ENCODE data around the gene STOM.

Gene STOM

GRCh38 chr9:121316852-121317373 is 53.1 kb downstream of the STOM start:
- no peak for DNase-seq (ENCODE audit: low read depth)
- H3K4me3 ChIP-seq (ENCODE audit: low read depth, low read length) = no peak overlapping the region
- TF ChIP-seq CTCF (IDR thresholded peaks at IDR 0.05; ENCODE audit: control insufficient read depth, extremely low read depth, insufficient read depth) = no peak

- TF ChIP-seq CTCF (IDR thresholded peaks at IDR 0.05; ENCODE audit: control insufficient read depth, extremely low read depth, insufficient read depth) = no peak
Measured at GRCh38 chr9:121316378-121316777, 53.7 kb downstream of the STOM start.

GRCh38 chr9:121313458-121314152 is 56.4 kb downstream of the STOM start:
- H3K4me3 ChIP-seq (ENCODE audit: low read depth, low read length) = no peak overlapping the region
- no peak for DNase-seq (ENCODE audit: low read depth)
- no peak for TF ChIP-seq CTCF (IDR thresholded peaks at IDR 0.05; ENCODE audit: control insufficient read depth, extremely low read depth, insufficient read depth)

More at GRCh38 chr9:121316378-121316777, 53.7 kb downstream of the STOM start:
- H3K4me3 ChIP-seq (ENCODE audit: low read depth, low read length) = no peak overlapping the region
- DNase-seq (ENCODE audit: low read depth) = no peak

GRCh38 chr9:121312169-121312568 is 57.9 kb downstream of the STOM start:
- DNase-seq (ENCODE audit: low read depth) = no peak
- H3K4me3 ChIP-seq (ENCODE audit: low read depth, low read length) = no peak overlapping the region
- TF ChIP-seq CTCF (IDR thresholded peaks at IDR 0.05; ENCODE audit: control insufficient read depth, extremely low read depth, insufficient read depth) = no peak

GRCh38 chr9:121310571-121310970 is 59.5 kb downstream of the STOM start:
- no peak for DNase-seq (ENCODE audit: low read depth)
- no peak overlapping the region for H3K4me3 ChIP-seq (ENCODE audit: low read depth, low read length)
- TF ChIP-seq CTCF (IDR thresholded peaks at IDR 0.05; ENCODE audit: control insufficient read depth, extremely low read depth, insufficient read depth) = no peak

GRCh38 chr9:121309833-121310425 is 60.1 kb downstream of the STOM start:
- no peak for TF ChIP-seq CTCF (IDR thresholded peaks at IDR 0.05; ENCODE audit: control insufficient read depth, extremely low read depth, insufficient read depth)
- no peak overlapping the region for H3K4me3 ChIP-seq (ENCODE audit: low read depth, low read length)
- no peak for DNase-seq (ENCODE audit: low read depth)

All from LNCaP clone FGC (cell line).